ENCODE results near the gene EDN2. TPM values are rescaled to one million over a fixed set of nuclear protein-coding genes. Genes with fewer than 3 reads are reported as not detected.
A peak's percentile ranks its signal among the peaks of the same experiment; 100 is the strongest.

The EDN2 gene
- total RNA-seq, 1 donor from 2014 or later, result not detected

DNA sequence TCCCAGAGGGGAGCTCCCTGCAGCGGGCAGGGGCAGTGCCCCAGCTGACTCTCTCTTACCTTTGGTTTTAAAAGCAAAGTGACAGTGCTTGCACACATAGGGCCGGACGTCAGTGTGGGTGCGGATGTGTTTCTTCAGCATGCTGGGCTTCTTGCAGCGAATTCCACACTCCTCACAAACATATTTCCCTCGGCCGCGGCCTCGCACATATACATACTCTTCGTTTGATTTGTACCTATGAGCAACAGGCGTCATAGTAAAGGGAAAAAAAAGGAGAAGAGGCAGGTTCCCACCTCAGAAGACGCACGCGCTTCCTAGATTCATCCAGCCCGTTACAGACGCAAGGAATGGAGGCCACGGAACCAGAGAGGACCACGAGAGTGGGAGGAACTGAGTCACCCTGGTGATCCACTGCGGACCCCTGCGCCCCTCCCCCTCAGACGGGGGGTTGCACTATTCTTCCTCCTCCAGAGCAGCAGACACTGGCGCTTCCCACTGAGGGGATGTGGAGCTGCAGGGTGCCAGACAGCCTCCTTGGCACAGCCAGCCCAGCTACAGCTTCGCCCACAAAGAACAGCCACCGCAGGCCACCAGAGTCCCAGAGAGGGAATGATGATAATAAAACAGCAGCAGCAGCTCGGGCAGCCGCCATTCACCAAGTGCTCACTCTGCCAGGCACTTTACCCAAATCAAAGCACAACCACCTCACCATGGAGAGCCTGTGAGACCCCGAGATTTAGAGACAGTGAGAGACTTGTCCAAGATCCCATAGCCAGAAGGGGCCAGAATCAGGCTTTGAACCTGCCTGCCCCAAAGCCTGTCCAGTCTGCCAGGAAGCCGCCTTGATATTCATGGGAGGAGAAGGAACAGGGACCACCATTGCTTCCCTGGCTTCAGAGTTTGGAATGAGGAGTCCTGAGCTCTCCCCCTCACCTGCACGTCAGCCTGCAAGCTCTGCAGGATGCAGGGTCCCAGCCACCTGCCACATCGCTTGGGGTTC, 40.5 kb upstream of the EDN2 start:
- H3K36me3 Mint-ChIP-seq (ENCODE audit: low read depth), result no peaks in the 10 kb centered on the region
- H3K27me3 Mint-ChIP-seq (ENCODE audit: low read depth), result no peaks in the 10 kb centered on the region
- no peak overlapping the region for H3K4me3 Mint-ChIP-seq
- H3K4me1 Mint-ChIP-seq, result peaks cover 9% of the 10 kb centered on the region
- no peak for DNase-seq (ENCODE audit: low read depth, low spot score)
- TF ChIP-seq, protein P1, sequence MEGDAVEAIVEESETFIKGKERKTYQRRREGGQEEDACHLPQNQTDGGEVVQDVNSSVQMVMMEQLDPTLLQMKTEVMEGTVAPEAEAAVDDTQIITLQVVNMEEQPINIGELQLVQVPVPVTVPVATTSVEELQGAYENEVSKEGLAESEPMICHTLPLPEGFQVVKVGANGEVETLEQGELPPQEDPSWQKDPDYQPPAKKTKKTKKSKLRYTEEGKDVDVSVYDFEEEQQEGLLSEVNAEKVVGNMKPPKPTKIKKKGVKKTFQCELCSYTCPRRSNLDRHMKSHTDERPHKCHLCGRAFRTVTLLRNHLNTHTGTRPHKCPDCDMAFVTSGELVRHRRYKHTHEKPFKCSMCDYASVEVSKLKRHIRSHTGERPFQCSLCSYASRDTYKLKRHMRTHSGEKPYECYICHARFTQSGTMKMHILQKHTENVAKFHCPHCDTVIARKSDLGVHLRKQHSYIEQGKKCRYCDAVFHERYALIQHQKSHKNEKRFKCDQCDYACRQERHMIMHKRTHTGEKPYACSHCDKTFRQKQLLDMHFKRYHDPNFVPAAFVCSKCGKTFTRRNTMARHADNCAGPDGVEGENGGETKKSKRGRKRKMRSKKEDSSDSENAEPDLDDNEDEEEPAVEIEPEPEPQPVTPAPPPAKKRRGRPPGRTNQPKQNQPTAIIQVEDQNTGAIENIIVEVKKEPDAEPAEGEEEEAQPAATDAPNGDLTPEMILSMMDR (conservative IDR thresholded peaks at IDR 0.05), result no peak
- H3K9me3 Mint-ChIP-seq, result no peaks in the 10 kb centered on the region
- peak overlapping the region; percentile 43 for H3K27ac Mint-ChIP-seq (ENCODE audit: unreplicated experiment)

DNA sequence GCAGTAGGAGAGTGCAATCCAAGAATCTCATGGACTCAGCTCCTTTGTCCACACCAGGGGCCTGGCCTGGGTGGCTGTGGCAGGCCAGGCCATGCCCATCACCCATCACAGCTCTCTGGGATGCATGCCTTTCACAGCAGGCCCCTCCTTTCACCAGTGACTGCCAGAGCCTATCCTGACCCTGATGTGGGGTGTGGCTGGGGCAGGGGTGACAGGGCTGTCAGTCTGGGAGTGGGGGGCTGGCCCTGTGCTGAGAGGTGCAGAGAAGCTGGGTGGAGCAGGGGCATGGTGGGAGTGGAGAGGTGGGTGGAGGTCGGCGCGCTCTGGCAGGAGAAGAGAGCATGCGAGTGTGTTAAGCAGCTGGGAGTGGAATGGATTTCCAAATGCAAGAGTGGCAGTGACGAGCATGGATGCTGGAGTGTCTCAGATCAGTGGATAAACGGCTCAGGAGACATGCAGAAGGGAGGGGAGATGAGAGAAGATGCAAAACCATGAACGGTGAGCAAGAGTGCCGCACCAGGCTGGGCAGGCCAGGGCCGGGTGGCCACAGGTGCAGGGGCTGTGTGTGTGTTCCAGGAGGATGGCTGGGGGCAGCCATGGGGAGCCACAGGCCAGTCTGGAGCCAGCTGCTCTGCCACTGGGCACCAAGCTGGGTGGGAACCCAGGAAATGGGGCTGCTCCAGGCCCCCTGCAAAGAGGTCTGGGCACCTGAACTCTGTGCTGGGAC, 39.6 kb upstream of the EDN2 start:
- no peaks in the 10 kb centered on the region for H3K27me3 Mint-ChIP-seq (ENCODE audit: low read depth)
- no peaks in the 10 kb centered on the region for H3K36me3 Mint-ChIP-seq (ENCODE audit: low read depth)
- no peak for DNase-seq (ENCODE audit: low read depth, low spot score)
- TF ChIP-seq, protein P1 (conservative IDR thresholded peaks at IDR 0.05), result no peak
- H3K27ac Mint-ChIP-seq (ENCODE audit: unreplicated experiment), result no peak overlapping the region
- H3K4me1 Mint-ChIP-seq, result peaks cover 9% of the 10 kb centered on the region
- H3K9me3 Mint-ChIP-seq, result no peaks in the 10 kb centered on the region
- H3K4me3 Mint-ChIP-seq, result no peak overlapping the region

DNA sequence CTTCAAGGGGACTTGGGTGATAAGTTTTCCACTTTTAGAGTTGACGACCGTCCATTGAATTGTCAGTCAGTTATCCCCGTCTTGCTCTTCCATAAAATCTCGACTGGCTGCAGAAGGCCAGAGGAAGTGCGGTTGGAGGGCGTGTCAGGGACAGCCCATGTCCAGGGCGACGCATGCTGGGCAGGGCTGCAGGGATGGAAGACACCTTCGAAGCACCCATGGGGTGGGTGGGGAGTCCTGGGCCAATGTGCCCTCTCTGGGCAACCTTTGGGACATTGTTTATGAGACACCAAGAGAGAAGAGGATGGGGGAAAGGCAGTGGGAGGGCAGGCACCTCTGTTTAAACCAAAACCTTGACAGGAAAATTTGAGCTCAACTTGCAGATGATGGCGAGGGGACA, 38.6 kb upstream of the EDN2 start:
- peak overlapping the region; percentile 87 for H3K27ac Mint-ChIP-seq (ENCODE audit: unreplicated experiment)

DNA sequence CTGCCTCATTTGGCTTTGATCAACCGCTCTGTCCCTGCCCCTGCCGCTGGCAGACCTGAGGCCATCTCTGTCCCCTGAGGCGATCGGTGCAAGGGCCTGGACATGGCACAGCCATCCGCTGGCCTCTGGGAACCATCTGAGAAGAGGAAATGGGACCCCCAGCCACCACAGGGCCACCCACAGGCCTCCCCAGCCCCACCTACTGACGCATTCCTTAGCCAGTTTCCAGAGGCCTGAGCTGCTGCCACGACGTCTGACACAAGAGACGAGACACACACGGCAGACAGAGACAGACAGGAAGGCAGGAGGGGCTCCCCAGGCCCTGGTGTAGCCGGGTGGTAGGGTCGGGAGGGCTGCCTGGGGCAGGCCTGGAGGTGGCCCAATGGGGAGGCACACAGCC, 37.3 kb upstream of the EDN2 start:
- H3K9me3 Mint-ChIP-seq, result no peaks in the 10 kb centered on the region
- TF ChIP-seq, protein P1 (conservative IDR thresholded peaks at IDR 0.05), result no peak
- no peaks in the 10 kb centered on the region for H3K27me3 Mint-ChIP-seq (ENCODE audit: low read depth)
- no peak for DNase-seq (ENCODE audit: low read depth, low spot score)
- no peak overlapping the region for H3K4me3 Mint-ChIP-seq
- no peaks in the 10 kb centered on the region for H3K36me3 Mint-ChIP-seq (ENCODE audit: low read depth)
- peak overlapping the region; percentile 27 for H3K27ac Mint-ChIP-seq (ENCODE audit: unreplicated experiment)
- H3K4me1 Mint-ChIP-seq, result peaks cover 16% of the 10 kb centered on the region

More for the DNA sequence above, 38.6 kb upstream of the EDN2 start:
- DNase-seq (ENCODE audit: low read depth, low spot score), result no peak
- H3K4me1 Mint-ChIP-seq, result peaks cover 9% of the 10 kb centered on the region
- H3K36me3 Mint-ChIP-seq (ENCODE audit: low read depth), result no peaks in the 10 kb centered on the region
- TF ChIP-seq, protein P1 (conservative IDR thresholded peaks at IDR 0.05), result no peak
- no peaks in the 10 kb centered on the region for H3K27me3 Mint-ChIP-seq (ENCODE audit: low read depth)
- H3K4me3 Mint-ChIP-seq, result no peak overlapping the region
- H3K9me3 Mint-ChIP-seq, result no peaks in the 10 kb centered on the region

DNA sequence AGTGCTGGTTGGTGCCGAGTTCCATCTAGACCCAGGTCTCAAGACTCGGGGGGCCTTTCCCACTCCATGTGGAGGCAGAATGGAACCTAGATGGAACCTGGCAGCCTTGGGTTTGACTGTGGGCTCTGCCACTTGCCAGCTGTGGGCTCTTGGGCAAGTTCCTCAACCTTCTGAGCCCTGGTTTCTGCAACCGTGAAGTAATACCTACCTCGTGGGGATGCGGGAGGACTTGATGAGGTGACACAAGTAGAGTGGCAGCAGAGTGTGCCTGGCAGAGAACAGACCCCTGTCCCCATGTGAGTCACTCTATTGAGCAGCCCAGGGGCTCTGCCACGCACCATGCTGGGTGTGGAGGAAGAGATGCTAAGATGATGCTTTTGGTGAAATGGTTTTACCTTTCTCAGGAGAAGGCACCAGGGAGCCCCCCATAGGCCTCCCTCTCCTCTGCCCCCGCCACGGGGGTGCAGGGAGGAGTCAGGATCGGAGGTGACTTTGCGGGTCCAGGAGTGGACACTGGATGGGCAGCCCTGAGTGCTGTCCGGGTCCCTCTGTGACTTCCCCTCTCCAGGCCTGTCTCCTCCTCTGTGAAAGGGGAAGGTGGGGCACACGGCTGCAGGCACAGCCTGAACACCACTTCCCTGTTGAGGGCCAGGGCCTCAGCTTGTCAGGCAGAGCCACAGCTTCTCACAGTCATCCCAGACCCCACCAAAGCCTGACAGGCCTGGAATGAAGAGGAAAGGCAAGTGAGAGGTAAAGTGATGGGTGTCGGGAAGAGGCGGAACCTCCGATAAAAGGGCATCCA, 36.7 kb upstream of the EDN2 start:
- Mint-ChIP-seq H3K4me1 (peaks cover 20% of the 10 kb centered on the region), H3K27ac (ENCODE audit: unreplicated experiment) (peak overlapping the region; percentile 83), H3K36me3 (ENCODE audit: low read depth) (no peaks in the 10 kb centered on the region), H3K27me3 (ENCODE audit: low read depth) (no peaks in the 10 kb centered on the region), H3K9me3 (no peaks in the 10 kb centered on the region), H3K4me3 (no peak overlapping the region)
- DNase-seq (ENCODE audit: low read depth, low spot score), result no peak
- TF ChIP-seq, protein P1 (conservative IDR thresholded peaks at IDR 0.05), result no peak

Data from neural crest cell (in vitro differentiated cells).